HEK293T (cell line): ENCODE results near the gene SLC6A6.

Source experiments
- CTCF ChIA-PET: fragments of 350-600 bp; formaldehyde crosslinking; extraction: SDS; loops from one replicate; lab custom pipeline; 2021; ENCODE audit warnings: antibody characterized with exemption, inconsistent platforms; lab: Yijun Ruan, JAX
- POLR2A ChIA-PET: fragments of 350-600 bp; formaldehyde crosslinking; extraction: SDS; loops from one replicate; lab custom pipeline; 2020; ENCODE audit warnings: antibody characterized with exemption, inconsistent platforms; lab: Yijun Ruan, JAX
- DNase-seq: peaks from one replicate; pipeline ENCODE4 v3.0.0; 2012; ENCODE audit warnings: mixed read lengths; ENCODE audit errors: extremely low spot score
- ARNT ChIP-seq: fragments of 450-650 bp; IDR thresholded peaks from 2 replicates; pipeline ENCODE4 v1.6.1; 2017; ENCODE audit warnings: mild to moderate bottlenecking
- BHLHE40 ChIP-seq: fragments of 450-650 bp; IDR thresholded peaks from 2 replicates; pipeline ENCODE4 v1.6.1; 2016; ENCODE audit warnings: mild to moderate bottlenecking, moderate library complexity, borderline replicate concordance
- CTBP1 ChIP-seq: fragments of 450-650 bp; IDR thresholded peaks from 2 replicates; pipeline ENCODE4 v1.6.1; 2016; ENCODE audit warnings: borderline replicate concordance
- ELF4 ChIP-seq: fragments of 450-650 bp; IDR thresholded peaks from 2 replicates; pipeline ENCODE4 v1.6.1; 2017; ENCODE audit warnings: antibody characterized with exemption
- FOXA1 ChIP-seq: fragments of 450-650 bp; IDR thresholded peaks from 2 replicates; pipeline ENCODE4 v1.6.1; 2016; ENCODE audit warnings: mild to moderate bottlenecking
- FOXK2 ChIP-seq: fragments of 450-650 bp; IDR thresholded peaks from 2 replicates; pipeline ENCODE4 v1.6.1; 2016; ENCODE audit warnings: mild to moderate bottlenecking
- FOXM1 ChIP-seq: fragments of 450-650 bp; IDR thresholded peaks from 2 replicates; pipeline ENCODE4 v1.6.1; 2017; ENCODE audit warnings: mild to moderate bottlenecking, borderline replicate concordance
- HDGF ChIP-seq: fragments of 450-650 bp; IDR thresholded peaks from 2 replicates; pipeline ENCODE4 v1.6.1; 2017; ENCODE audit warnings: antibody characterized with exemption, borderline replicate concordance
- L3MBTL2 ChIP-seq: fragments of 450-650 bp; conservative IDR thresholded peaks from 2 replicates; pipeline ENCODE4 v1.6.1; 2016; ENCODE audit warnings: mild to moderate bottlenecking
- LEF1 ChIP-seq: fragments of 450-650 bp; IDR thresholded peaks from 2 replicates; pipeline ENCODE4 v1.6.1; 2017; ENCODE audit warnings: mild to moderate bottlenecking, borderline replicate concordance
- NFRKB ChIP-seq: fragments of 450-650 bp; IDR thresholded peaks from 2 replicates; pipeline ENCODE4 v1.6.1; 2016; ENCODE audit warnings: mild to moderate bottlenecking, moderate library complexity
- PKNOX1 ChIP-seq: fragments of 450-650 bp; IDR thresholded peaks from 2 replicates; pipeline ENCODE4 v1.6.1; 2016
- SP1 ChIP-seq: fragments of 450-650 bp; IDR thresholded peaks from 2 replicates; pipeline ENCODE4 v1.6.1; 2017
- SUZ12 ChIP-seq: fragments of 450-650 bp; IDR thresholded peaks from 2 replicates; pipeline ENCODE4 v1.6.1; 2016; ENCODE audit warnings: mild to moderate bottlenecking
- TARDBP ChIP-seq: fragments of 450-650 bp; IDR thresholded peaks from 2 replicates; pipeline ENCODE4 v1.6.1; 2016
- ZNF384 ChIP-seq: fragments of 450-650 bp; IDR thresholded peaks from 2 replicates; pipeline ENCODE4 v1.6.1; 2016

The SLC6A6 gene

GRCh38 chr3:14418296-14419250 lies 16.2 kb downstream of the SLC6A6 start:
- DNase-seq, result no peak
- CTCF ChIA-PET, result no interaction called here
- no peak for TF ChIP-seq NFRKB
- TF ChIP-seq PKNOX1, result no peak
- TF ChIP-seq ARNT, result no peak
- no peak for TF ChIP-seq CTBP1
- POLR2A ChIA-PET, result no interaction called here

GRCh38 chr3:14422016-14422963 lies 19.9 kb downstream of the SLC6A6 start:
- ChIA-PET POLR2A (no interaction called here), CTCF (no interaction called here)
- TF ChIP-seq HDGF (no peak), ZNF384 (no peak), ELF4 (no peak), FOXK2 (no peak), FOXM1 (no peak), PKNOX1 (no peak), BHLHE40 (no peak), TARDBP (no peak), CTBP1 (no peak), SP1 (no peak), FOXA1 (no peak), L3MBTL2 (no peak), NFRKB (no peak), ARNT (no peak), LEF1 (no peak)
- no peak for DNase-seq

GRCh38 chr3:14423197-14423743 lies 20.9 kb downstream of the SLC6A6 start:
- no peak for DNase-seq
- ChIA-PET CTCF (no interaction called here), POLR2A (no interaction called here)
- TF ChIP-seq PKNOX1, result no peak
- TF ChIP-seq LEF1, result no peak
- TF ChIP-seq HDGF, result no peak
- TF ChIP-seq SUZ12, result no peak
- no peak for TF ChIP-seq FOXA1
- no peak for TF ChIP-seq ELF4
- TF ChIP-seq L3MBTL2, result no peak
- TF ChIP-seq ARNT, result no peak
- no peak for TF ChIP-seq SP1
- TF ChIP-seq CTBP1, result no peak
- no peak for TF ChIP-seq NFRKB
- TF ChIP-seq TARDBP, result no peak
- no peak for TF ChIP-seq FOXK2
- TF ChIP-seq BHLHE40, result no peak
- no peak for TF ChIP-seq ZNF384
- no peak for TF ChIP-seq FOXM1

GRCh38 chr3:14423963-14424362 lies 21.6 kb downstream of the SLC6A6 start:
- ChIA-PET CTCF (interaction anchor here (0.7 kb wide), 1 partner anchor 13 kb away, joined by 5 read pairs; no protein-coding TSS in a partner anchor), POLR2A (no interaction called here)
- TF ChIP-seq FOXA1 (no peak), CTBP1 (no peak), SP1 (no peak), HDGF (no peak), NFRKB (no peak), SUZ12 (no peak), ARNT (no peak), FOXK2 (no peak)
- DNase-seq, result no peak

GRCh38 chr3:14424711-14425580 lies 22.5 kb downstream of the SLC6A6 start:
- DNase-seq, result no peak
- CTCF ChIA-PET, result interaction anchor here (0.7 kb wide), 1 partner anchor 12 kb away, joined by 5 read pairs; no protein-coding TSS in a partner anchor

More at GRCh38 chr3:14424711-14425580, 22.5 kb downstream of the SLC6A6 start:
- TF ChIP-seq CTBP1, result no peak
- no peak for TF ChIP-seq LEF1
- no peak for TF ChIP-seq SUZ12
- TF ChIP-seq ZNF384, result no peak
- no peak for TF ChIP-seq FOXA1
- TF ChIP-seq NFRKB, result no peak
- no peak for TF ChIP-seq ARNT
- TF ChIP-seq FOXM1, result no peak
- no peak for TF ChIP-seq HDGF
- no peak for TF ChIP-seq BHLHE40
- TF ChIP-seq FOXK2, result no peak
- TF ChIP-seq SP1, result no peak
- no peak for TF ChIP-seq L3MBTL2
- POLR2A ChIA-PET, result no interaction called here
